Left ventricle myocardium superior (tissue), 1 donor: Measurements from ENCODE around the gene PON3. TPM values are rescaled to one million over a fixed set of nuclear protein-coding genes. Genes with fewer than 3 reads are reported as not detected.

Source experiments
- ATAC-seq: fragments of 200-7000 bp; cut with Tn5 transposase; one replicate; pipeline ENCODE4 v1.9.1; 2020; ENCODE audit warnings: mild to moderate bottlenecking, moderate library complexity
- DNase-seq: peaks from one replicate; pipeline ENCODE4 v3.0.0-alpha.2; 2020
- intact Hi-C: fragments of 100-400 bp; cut with micrococcal nuclease; formaldehyde crosslinking; loops from one replicate; pipeline ENCODE4 v1.11.0; 2022
- total RNA-seq: library from RNA; stranded (reverse); fragmentation: NEBNext Ultra II Directional; extraction: Animal tissue kit (Norgen Biotek cat#: 25700); gene quantifications from one replicate; pipeline ENCODE4 v1.2.1, GENCODE V29; 2021
- donor health status: DM: no; HTN: yes; CAD: no; lungs with severe emphysema.

PON3 gene
- total RNA-seq, 1 donor from 2014 or later: 0.77 TPM

- DNase-seq (no peak), ATAC-seq (no peak)
- intact Hi-C loops: loop anchor here (10.0 kb wide), 1 partner anchor 157 kb away; no protein-coding TSS in a partner anchor
Observed at GRCh38 chr7:95317966-95318365, 78.2 kb downstream of the PON3 start.

GRCh38 chr7:95317546-95317945 is 78.6 kb downstream of the PON3 start:
- DNase-seq: no peak
- intact Hi-C loops: loop anchor here (10.0 kb wide), 1 partner anchor 157 kb away; no protein-coding TSS in a partner anchor
- ATAC-seq: no peak

GRCh38 chr7:95316588-95316987 is 79.6 kb downstream of the PON3 start:
- ATAC-seq (no peak), DNase-seq (no peak)
- intact Hi-C loops: loop anchor here (10.0 kb wide), 1 partner anchor 158 kb away; no protein-coding TSS in a partner anchor

GRCh38 chr7:95312561-95312960 is 83.6 kb downstream of the PON3 start:
- no peak for ATAC-seq
- DNase-seq: no peak
- intact Hi-C loops: loop anchor here (10.0 kb wide), 1 partner anchor 162 kb away; no protein-coding TSS in a partner anchor

- DNase-seq: no peak
- intact Hi-C loops: loop anchor here (10.0 kb wide), 1 partner anchor 163 kb away; no protein-coding TSS in a partner anchor
Observed at GRCh38 chr7:95311389-95311788, 84.8 kb downstream of the PON3 start.

GRCh38 chr7:95309951-95310350 is 86.2 kb downstream of the PON3 start:
- ATAC-seq (no peak), DNase-seq (no peak)
- intact Hi-C loops: loop anchor here (10.0 kb wide), 1 partner anchor 165 kb away; no protein-coding TSS in a partner anchor

More at GRCh38 chr7:95311389-95311788, 84.8 kb downstream of the PON3 start:
- no peak for ATAC-seq

Other genes with a start within 250 kb of the PON3 start
- gene PON1, start 71.8 kb downstream of the PON3 start, total RNA-seq: not detected
- gene PON2, start 38.7 kb upstream of the PON3 start, total RNA-seq: 39.9 TPM
- gene ASB4, start 89.6 kb upstream of the PON3 start, total RNA-seq: 8.7 TPM
- 289 TPM for gene PDK4, start 200.1 kb upstream of the PON3 start, total RNA-seq